T-helper 1 cell (primary cell): ENCODE data around the gene VAPB.
A peak's percentile ranks its signal among the peaks of the same experiment; 100 is the strongest.

ENCODE experiments used
- DNase-seq, 5 donors: peaks; one replicate each; pipeline ENCODE4 v3.0.0-alpha.2; 2012 to 2020

The VAPB gene

DNA sequence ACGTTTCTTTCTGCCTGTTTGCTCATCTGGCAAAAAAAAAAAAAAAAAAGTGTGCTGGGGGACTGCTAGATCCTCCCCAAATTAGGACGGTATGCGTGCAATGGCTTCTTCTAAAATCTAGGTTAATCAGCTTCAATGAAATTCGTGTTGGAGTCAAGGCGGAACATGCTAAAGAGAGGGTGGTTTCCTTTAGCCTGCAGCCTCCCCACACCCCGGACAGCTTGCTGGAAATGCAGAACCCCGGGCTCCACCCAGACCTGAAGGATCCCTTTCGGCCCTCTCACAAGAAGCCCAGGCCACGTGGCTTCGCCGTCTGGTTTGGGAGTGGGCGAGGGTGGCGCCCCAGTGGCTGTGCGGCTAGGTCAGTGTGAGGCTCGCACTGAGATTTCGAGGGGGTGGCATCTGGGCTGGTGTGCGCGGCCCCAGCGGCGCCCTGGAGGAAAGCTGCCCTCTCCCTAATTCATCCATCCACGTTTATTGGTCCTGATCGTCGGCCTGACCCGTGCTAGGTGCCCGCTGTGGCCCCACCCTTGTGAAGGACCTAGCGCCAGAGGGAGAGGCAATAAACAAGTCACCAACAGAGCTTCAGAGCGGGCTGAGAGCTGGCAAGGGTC, 77.2 kb downstream of the VAPB start:
- DNase-seq, result no peak

DNA sequence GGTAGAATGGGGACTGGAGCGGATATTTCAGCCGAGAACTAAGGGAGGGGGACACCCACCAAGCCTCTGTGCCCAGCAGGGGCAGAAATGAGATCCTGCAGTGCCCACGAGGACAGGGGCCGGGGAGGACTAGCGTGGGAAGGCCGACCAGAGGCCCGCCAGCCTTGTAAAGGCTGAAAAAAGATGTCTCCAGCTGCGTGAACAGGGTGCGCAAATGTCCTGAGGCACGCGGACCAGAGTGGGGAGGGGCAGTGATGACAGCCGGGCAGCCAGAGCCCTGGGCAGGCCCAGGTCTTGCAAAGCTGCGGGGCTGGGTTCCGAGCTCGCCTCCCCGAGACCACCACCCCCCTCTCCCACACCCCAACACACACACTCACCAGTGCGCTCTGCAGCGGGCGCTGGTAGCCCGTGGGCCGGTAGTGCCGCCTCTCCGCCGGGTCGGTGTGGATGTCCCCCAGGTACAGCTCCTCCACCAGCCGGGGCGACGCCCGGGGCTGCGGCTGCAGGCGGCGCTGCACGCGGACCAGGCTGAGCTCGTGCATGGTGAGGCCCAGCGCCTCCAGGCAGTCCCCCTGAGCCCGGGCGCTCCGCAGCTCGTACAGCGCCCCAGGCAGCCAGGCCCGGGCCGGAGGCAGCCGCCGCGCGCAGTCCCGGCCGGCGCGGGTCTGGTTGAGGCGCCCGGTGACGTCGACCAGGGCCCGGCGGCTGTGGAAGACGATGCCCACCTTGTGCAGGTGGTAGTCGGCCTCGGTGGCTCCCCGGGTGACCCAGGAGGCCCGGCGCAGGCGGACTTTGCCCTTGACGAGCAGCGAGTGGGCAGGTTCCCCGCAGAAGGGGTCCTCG, 77.9 kb downstream of the VAPB start:
- DNase-seq, result no peak

- DNase-seq, result no peak
Measured at GRCh38 chr20:58467572-58468527, 78.8 kb downstream of the VAPB start.

DNA sequence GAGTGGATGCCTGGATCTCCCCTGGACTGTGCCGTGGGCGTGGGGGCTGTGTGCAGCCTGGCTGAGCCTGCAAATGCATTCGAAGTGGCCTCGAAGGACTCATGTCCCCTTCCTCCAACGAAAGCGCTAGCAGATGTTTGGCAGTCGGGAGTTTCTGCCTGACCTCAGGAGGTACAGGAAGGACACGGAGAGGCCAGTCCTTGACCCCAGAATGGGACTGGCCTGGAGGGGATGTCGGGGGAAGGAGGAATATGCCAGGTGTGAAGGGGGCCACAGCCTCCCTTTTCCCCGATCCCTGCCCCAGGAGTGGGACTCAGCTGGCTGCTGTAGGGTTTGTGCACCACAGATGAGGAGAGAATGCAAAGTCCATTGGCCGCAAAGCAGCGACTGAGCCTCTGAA, 80.6 kb downstream of the VAPB start:
- no peak for DNase-seq

GRCh38 chr20:58470336-58471192, 81.5 kb downstream of the VAPB start:
- no peak for DNase-seq

DNA sequence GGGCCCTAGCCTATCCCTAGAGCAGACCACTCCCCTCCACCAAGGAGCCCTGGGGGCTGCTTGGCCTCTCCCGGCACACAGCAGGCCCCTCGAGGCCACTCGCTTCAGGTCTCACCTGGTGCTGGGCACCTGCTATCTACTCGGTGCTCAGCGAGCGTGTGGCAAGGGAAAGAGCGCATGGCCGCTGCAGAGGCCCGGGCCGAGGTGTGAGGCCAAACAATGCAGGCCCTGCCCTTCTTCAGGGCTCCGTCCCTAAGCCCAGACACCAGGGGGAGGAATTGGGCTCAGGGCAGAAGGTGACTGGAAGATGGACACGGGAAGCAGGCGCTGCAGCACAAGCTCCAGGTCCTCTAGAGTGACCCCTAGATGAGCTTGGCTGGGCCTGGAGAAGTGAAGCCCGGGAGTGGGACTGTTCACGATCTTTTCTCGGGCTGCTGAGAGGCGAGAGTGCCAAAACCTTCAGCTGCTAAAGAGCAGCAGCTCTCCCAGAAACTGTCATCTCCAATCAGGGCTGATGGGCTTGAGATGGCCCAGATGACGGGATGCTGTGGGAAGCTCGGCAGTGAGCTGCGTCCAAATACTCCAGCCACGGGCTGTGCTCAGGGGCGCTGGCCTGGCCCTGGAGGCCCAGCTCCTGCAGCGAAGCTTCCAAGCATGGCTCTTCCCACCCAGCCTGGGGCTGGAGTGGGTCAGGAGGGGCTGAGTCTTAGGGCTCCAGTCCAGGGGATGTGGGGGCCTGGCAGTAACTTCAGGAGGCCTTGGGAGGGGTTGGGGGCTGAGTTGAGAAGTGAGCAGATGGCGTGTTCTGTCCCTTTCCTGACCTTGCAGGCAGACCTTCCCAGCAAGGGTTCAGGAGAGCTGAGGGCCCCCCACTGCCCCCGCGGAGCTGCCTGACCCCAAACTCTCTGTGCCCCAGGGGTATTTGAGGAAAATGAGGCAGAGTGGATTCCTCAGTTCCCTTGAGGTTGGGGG, 82.5 kb downstream of the VAPB start:
- no peak for DNase-seq

GRCh38 chr20:58472273-58473018, 83.4 kb downstream of the VAPB start:
- DNase-seq, result no peak

GRCh38 chr20:58473453-58474425, 84.7 kb downstream of the VAPB start:
- DNase-seq, result no peak

GRCh38 chr20:58475466-58475865, 86.4 kb downstream of the VAPB start:
- DNase-seq, result no peak

DNA sequence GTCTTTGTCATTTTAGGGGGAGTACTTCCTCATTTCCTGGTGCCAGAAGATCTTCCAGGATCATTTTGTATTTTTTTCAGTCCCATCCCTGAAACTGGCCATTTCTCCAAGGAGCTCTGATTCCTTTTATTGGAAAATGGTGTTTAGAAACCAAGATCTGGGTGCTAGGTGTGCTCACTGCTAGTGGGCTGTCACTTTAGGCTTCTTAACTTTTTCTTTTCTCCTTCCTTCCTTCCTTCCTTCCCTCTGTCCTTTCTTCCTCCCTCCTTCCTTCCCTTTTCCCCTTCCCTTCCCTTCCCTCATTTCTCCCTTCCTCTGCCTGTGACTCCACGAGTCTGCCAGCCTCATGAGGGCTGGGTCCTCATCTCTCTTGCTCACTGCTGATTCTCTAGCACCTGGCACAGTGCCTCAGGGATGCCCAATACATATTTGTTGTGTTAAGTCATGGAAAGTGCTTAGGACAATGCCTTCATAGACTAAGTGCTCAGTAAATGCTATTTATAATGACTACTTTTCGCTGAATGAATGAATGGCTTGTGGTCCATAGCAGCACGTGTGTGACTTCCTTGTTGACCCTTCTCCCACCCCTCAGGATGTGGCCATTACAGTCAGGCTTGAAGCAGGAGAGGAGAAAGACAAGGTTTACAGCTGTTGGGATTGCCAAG, 89.2 kb downstream of the VAPB start:
- no peak for DNase-seq

- DNase-seq, result no peak
Measured at GRCh38 chr20:58479726-58480440, 90.9 kb downstream of the VAPB start.

DNA sequence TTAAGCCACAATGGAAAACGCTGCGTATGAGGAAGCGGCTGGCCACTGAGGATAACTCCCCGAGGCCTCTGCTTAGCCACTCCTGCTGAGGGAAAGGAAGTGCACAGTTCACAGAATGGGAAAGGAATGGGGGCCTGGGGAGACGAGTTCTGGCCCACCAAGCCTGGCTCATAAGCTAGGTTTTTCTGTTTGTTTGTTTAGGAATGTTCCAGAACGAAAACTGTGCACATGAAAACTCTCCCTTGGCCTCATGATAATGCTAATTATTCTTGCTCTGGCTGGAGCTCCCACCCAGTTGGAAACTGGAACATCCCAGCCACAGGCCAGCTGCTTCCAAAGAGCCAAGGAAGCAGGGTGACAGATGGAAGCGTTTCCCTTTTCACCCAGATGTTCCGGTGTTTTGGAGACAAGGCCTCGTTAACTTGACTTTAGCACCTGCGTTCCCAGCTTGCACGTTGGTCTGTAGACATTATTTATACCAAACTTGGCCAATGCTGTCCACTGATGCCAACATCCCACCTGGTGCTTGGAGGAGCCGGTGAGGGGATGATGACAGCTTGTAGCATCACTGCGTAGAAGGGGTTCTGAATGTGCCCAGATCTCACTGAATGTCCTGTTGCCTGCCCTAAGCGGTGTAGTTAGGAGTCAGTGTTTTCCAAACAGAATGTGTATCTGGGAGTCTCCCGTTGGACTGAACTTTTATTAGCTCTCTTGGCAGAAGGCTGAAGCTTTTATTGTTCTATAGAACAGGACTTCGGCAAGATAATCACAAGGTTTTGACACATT, 91.7 kb downstream of the VAPB start:
- no peak for DNase-seq

GRCh38 chr20:58481481-58482021, 92.5 kb downstream of the VAPB start:
- peak in 4 of 5 donors; percentile 24 to 43 (median 34) for DNase-seq

DNA sequence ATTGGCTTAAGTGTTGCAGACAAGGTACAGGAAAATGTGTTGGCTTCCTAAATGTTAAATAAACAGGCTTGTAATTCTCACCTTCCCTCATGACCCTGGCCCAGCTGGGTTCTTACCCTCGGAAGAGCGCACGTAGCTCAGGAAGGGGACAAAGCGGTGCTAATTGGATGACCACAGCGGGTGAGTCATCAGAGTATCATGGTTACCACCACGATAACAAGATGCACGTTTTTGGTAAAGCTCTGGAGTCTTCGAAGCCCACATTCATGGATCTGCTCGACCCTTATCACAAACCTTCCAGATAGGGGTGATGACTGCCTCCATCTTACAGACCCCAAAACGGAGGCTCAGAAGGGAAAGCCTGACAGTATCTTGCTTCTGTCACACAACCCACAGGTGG, 93.4 kb downstream of the VAPB start:
- DNase-seq, result no peak

DNA sequence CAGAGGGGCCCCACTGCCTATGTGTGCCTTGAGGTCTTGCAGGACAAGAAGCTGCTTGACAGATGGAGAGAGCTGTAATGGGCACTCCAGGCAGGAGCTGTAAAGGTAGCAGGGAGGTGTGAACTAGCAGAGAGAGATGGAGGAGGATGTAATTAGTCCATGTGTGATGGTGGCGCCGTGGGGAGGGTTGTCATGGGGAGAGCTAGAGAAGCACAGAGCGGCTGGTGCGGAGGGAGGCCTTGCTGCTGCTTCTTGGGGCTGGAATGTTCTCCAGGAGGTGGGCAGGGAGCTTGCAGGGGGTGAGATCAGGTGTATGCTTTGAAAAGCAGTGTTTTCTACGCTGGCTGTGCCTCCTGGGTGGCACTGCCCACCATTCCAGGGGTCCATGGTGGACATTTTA, 94.0 kb downstream of the VAPB start:
- no peak for DNase-seq

GRCh38 chr20:58483470-58483869, 94.4 kb downstream of the VAPB start:
- DNase-seq, result no peak

- DNase-seq, result no peak
Measured at GRCh38 chr20:58485393-58485792, 96.4 kb downstream of the VAPB start.
